Fibroblast of skin of abdomen (primary cell): ENCODE results near the gene FATE1.
A peak's percentile ranks its signal among the peaks of the same experiment; 100 is the strongest.

ENCODE experiments used
- DNase-seq: peaks from one replicate; pipeline ENCODE4 v3.0.0-alpha.2; 2013

FATE1 gene

GRCh38 chrX:151743651-151744470, 28.0 kb downstream of the FATE1 start:
- DNase-seq = no peak

GRCh38 chrX:151745651-151746050, 29.8 kb downstream of the FATE1 start:
- no peak for DNase-seq

- no peak for DNase-seq
Observed at GRCh38 chrX:151746502-151746901, 30.7 kb downstream of the FATE1 start.

- no peak for DNase-seq
Observed at GRCh38 chrX:151750511-151750910, 34.7 kb downstream of the FATE1 start.

GRCh38 chrX:151752847-151753246, 37.0 kb downstream of the FATE1 start:
- no peak for DNase-seq

GRCh38 chrX:151753313-151754046, 37.6 kb downstream of the FATE1 start:
- peak; percentile 41 for DNase-seq

GRCh38 chrX:151754047-151754429, 38.2 kb downstream of the FATE1 start:
- peak; percentile 80 for DNase-seq

- peak; percentile 27 for DNase-seq
Observed at GRCh38 chrX:151754641-151755215, 38.9 kb downstream of the FATE1 start.

GRCh38 chrX:151759041-151759708, 43.3 kb downstream of the FATE1 start:
- no peak for DNase-seq

GRCh38 chrX:151762802-151763201, 47.0 kb downstream of the FATE1 start:
- DNase-seq = no peak

GRCh38 chrX:151763711-151764110, 47.9 kb downstream of the FATE1 start:
- DNase-seq = no peak

GRCh38 chrX:151765026-151765425, 49.2 kb downstream of the FATE1 start:
- no peak for DNase-seq

- DNase-seq = no peak
Observed at GRCh38 chrX:151771726-151772125, 55.9 kb downstream of the FATE1 start.
